OCI-LY3 (cell line): ENCODE measurements around the gene PPFIBP2.

Experiments
- EZH2phosphoT487 ChIP-seq: fragments of 200-600 bp; shearing (Covaris generic); IDR thresholded peaks from 2 replicates; pipeline ENCODE4 v1.6.1; 2018; ENCODE audit warnings: antibody characterized with exemption, mixed run types, low read depth
- TF ChIP-seq, protein P1 (sequence below): fragments of 200-600, 300-600 bp; sonication (generic); IDR thresholded peaks from 2 replicates; pipeline ENCODE4 v1.5.1; 2014; ENCODE audit warnings: antibody characterized with exemption, low read length, low read depth

DNA sequence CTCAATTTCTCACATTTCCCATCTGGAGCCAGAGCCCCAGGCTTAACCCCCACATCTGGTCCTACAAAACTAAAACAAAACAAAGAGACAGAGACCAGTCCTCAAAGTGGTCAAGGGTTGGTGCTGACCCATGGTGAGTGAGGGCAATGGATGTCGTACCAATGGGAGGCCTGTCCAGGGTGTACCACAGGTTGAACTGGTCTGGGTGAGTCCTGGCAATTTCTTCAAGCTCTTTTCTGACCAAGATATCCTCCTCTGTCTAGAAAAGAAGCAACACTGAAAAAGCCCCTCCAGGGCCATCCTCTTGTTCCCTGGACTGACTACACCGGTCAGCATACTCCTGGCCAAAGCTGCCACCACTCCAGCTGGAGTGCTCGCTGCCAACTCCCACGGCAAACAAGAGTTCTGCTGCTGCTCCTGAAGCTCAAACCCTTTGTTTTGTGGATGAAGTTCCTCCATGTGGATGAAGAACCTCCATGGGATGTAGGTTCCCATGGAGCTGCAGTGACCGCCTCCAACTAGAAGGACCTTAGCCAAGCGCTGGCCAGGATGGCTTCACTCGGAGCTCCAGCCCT, 152.6 kb downstream of the PPFIBP2 start:
- TF ChIP-seq, protein P1, sequence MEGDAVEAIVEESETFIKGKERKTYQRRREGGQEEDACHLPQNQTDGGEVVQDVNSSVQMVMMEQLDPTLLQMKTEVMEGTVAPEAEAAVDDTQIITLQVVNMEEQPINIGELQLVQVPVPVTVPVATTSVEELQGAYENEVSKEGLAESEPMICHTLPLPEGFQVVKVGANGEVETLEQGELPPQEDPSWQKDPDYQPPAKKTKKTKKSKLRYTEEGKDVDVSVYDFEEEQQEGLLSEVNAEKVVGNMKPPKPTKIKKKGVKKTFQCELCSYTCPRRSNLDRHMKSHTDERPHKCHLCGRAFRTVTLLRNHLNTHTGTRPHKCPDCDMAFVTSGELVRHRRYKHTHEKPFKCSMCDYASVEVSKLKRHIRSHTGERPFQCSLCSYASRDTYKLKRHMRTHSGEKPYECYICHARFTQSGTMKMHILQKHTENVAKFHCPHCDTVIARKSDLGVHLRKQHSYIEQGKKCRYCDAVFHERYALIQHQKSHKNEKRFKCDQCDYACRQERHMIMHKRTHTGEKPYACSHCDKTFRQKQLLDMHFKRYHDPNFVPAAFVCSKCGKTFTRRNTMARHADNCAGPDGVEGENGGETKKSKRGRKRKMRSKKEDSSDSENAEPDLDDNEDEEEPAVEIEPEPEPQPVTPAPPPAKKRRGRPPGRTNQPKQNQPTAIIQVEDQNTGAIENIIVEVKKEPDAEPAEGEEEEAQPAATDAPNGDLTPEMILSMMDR, result no peak
- TF ChIP-seq EZH2phosphoT487, result no peak
